Fibroblast of lung (primary cell): ENCODE results near the gene AGAP1. TPM values are rescaled to one million over a fixed set of nuclear protein-coding genes. Genes with fewer than 3 reads are reported as not detected.

Experiments
- DNase-seq, 2 donors: peaks; one replicate each; pipeline versions ENCODE4 v3.0.0 to v3.0.0-alpha.2; 2010; ENCODE audit warnings: low read depth in 2 of 2
- H2AFZ ChIP-seq: 2 replicates; pipeline ENCODE4 v1.5.1; 2012; ENCODE audit warnings: low read length, control low read depth, inconsistent platforms
- H3K27ac ChIP-seq: 2 replicates; pipeline ENCODE4 v1.5.1; 2011; ENCODE audit warnings: low read length, control low read depth; ENCODE audit not compliant: insufficient read depth
- H3K27me3 ChIP-seq: 2 replicates; pipeline ENCODE4 v1.5.1; 2011; ENCODE audit warnings: mild to moderate bottlenecking, low read length; ENCODE audit not compliant: control insufficient read depth, insufficient read depth
- H3K36me3 ChIP-seq: 2 replicates; pipeline ENCODE4 v1.5.1; 2011; ENCODE audit warnings: low read length; ENCODE audit not compliant: control insufficient read depth, insufficient read depth
- H3K4me1 ChIP-seq: 2 replicates; pipeline ENCODE4 v1.5.1; 2011; ENCODE audit warnings: low read length; ENCODE audit not compliant: control insufficient read depth, insufficient read depth; ENCODE audit errors: extremely low read depth
- H3K4me2 ChIP-seq: 2 replicates; pipeline ENCODE4 v1.5.1; 2011; ENCODE audit warnings: low read length, control low read depth; ENCODE audit not compliant: insufficient read depth; ENCODE audit errors: extremely low read depth
- H3K4me3 ChIP-seq, 4 experiments: fragments of 200-600 bp in 1 of 4; sonication (generic) in 1 of 4; replicated peaks in 1 of 4; 2 replicates each; pipeline ENCODE4 v1.5.1; 2011 to 2016; ENCODE audit warnings: low read length in 4 of 4, low read depth in 3 of 4, mild to moderate bottlenecking in 3 of 4, control low read depth in 2 of 4, inconsistent platforms in 1 of 4, mixed read lengths in 1 of 4; ENCODE audit not compliant: insufficient read depth in 1 of 4; ENCODE audit errors: control extremely low read depth in 1 of 4
- H3K79me2 ChIP-seq: 2 replicates; pipeline ENCODE4 v1.5.1; 2012; ENCODE audit warnings: mild to moderate bottlenecking, low read length, inconsistent platforms; ENCODE audit not compliant: control insufficient read depth, insufficient read depth
- H3K9ac ChIP-seq: 2 replicates; pipeline ENCODE4 v1.5.1; 2011; ENCODE audit warnings: mild to moderate bottlenecking, low read length, control low read depth; ENCODE audit not compliant: insufficient read depth
- H3K9me3 ChIP-seq: 2 replicates; pipeline ENCODE4 v1.5.1; 2012; ENCODE audit warnings: low read depth, low read length; ENCODE audit not compliant: control insufficient read depth, insufficient read depth
- H4K20me1 ChIP-seq: 2 replicates; pipeline ENCODE4 v1.5.1; 2011; ENCODE audit warnings: low read length; ENCODE audit not compliant: control insufficient read depth, insufficient read depth; ENCODE audit errors: extremely low read depth
- EZH2 ChIP-seq: IDR thresholded peaks from 2 replicates; pipeline ENCODE4 v1.5.1; 2012; ENCODE audit warnings: low read length, control low read depth, mild to moderate bottlenecking; ENCODE audit errors: missing control alignments
- polyA plus RNA-seq, 2 donors: library from polyadenylated mRNA; depleted of rRNA in 1 of 2; stranded (reverse) in 1 of 2; unstranded in 1 of 2; fragments of >200 nt; gene quantifications; 2 replicates each; pipeline ENCODE4 v1.2.1, GENCODE V29; 2011 to 2012; ENCODE audit warnings: missing spikeins in 1 of 2
- total RNA-seq: library from RNA; depleted of rRNA; stranded (reverse); fragments of >200 nt; gene quantifications from 2 replicates; pipeline ENCODE4 v1.2.1, GENCODE V29; 2014
- TF ChIP-seq, protein P1 (sequence below), 2 donors: IDR thresholded peaks in 1 of 2; conservative IDR thresholded peaks in 1 of 2; 1 replicate in 1 of 2; 2 replicates in 1 of 2; pipeline ENCODE4 v1.5.1; 2011 to 2012; ENCODE audit warnings: low read length in 2 of 2, control low read depth in 1 of 2, inconsistent platforms in 1 of 2, low read depth in 1 of 2, mild to moderate bottlenecking in 1 of 2

AGAP1 gene
- total and polyA plus RNA-seq, 2 donors (not counting 1 experiment from before 2014, with no cell fraction given), result 10.6 to 14.0 TPM

DNA sequence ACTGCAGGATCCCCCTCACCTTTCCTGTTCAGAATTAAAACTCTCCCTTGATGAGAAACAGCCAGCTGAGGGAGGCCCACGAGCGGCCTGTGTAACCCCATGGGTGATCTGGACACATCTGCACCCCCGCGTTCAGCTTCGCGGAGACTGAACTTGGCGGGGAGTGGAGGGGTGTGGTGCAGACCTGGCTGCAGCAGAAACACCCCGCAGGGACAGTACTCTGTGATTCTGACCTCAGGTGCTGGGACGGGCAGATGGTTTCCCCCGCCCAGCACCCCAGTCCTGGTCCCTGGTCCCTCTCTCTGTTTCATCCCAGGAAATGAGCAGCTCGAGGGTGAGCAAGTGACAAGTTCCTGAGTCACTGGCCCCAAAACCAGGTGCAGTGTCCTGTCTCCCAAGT is 633.2 kb downstream of the AGAP1 start:
- TF ChIP-seq EZH2, result no peak
- TF ChIP-seq, protein P1, sequence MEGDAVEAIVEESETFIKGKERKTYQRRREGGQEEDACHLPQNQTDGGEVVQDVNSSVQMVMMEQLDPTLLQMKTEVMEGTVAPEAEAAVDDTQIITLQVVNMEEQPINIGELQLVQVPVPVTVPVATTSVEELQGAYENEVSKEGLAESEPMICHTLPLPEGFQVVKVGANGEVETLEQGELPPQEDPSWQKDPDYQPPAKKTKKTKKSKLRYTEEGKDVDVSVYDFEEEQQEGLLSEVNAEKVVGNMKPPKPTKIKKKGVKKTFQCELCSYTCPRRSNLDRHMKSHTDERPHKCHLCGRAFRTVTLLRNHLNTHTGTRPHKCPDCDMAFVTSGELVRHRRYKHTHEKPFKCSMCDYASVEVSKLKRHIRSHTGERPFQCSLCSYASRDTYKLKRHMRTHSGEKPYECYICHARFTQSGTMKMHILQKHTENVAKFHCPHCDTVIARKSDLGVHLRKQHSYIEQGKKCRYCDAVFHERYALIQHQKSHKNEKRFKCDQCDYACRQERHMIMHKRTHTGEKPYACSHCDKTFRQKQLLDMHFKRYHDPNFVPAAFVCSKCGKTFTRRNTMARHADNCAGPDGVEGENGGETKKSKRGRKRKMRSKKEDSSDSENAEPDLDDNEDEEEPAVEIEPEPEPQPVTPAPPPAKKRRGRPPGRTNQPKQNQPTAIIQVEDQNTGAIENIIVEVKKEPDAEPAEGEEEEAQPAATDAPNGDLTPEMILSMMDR (conservative IDR thresholded peaks at IDR 0.05 in 1 of 2, IDR thresholded peaks at IDR 0.05 in 1 of 2; ENCODE audit: low read depth in 1 of 2, low read length in 2 of 2), result no peak
- Histone ChIP-seq H3K4me1 (no peaks in the 10 kb centered on the region), H3K36me3 (no peaks in the 10 kb centered on the region), H3K27ac (no peak overlapping the region), H4K20me1 (no peaks in the 10 kb centered on the region), H2AFZ (no peak overlapping the region), H3K4me3 (no peak overlapping the region), H3K4me2 (no peak overlapping the region), H3K27me3 (no peaks in the 10 kb centered on the region), H3K9me3 (no peaks in the 10 kb centered on the region), H3K9ac (no peak overlapping the region), H3K79me2 (no peaks in the 10 kb centered on the region)
- DNase-seq, result no peak

GRCh38 chr2:236128321-236128720 is 634.5 kb downstream of the AGAP1 start:
- peak in 1 of 2 donors; percentile 7 for DNase-seq
- Histone ChIP-seq H3K4me2 (no peak overlapping the region), H3K4me1 (no peaks in the 10 kb centered on the region), H3K9ac (no peak overlapping the region), H3K27ac (no peak overlapping the region), H3K4me3 (no peak overlapping the region), H2AFZ (no peak overlapping the region), H4K20me1 (no peaks in the 10 kb centered on the region), H3K27me3 (no peaks in the 10 kb centered on the region), H3K36me3 (no peaks in the 10 kb centered on the region), H3K9me3 (no peaks in the 10 kb centered on the region), H3K79me2 (no peaks in the 10 kb centered on the region)
- TF ChIP-seq, protein P1 (conservative IDR thresholded peaks at IDR 0.05 in 1 of 2, IDR thresholded peaks at IDR 0.05 in 1 of 2; ENCODE audit: low read depth in 1 of 2, low read length in 2 of 2), result no peak
- TF ChIP-seq EZH2, result no peak

GRCh38 chr2:236129935-236130334 is 636.1 kb downstream of the AGAP1 start:
- H3K4me2 ChIP-seq, result no peak overlapping the region

More at GRCh38 chr2:236129935-236130334, 636.1 kb downstream of the AGAP1 start:
- Histone ChIP-seq H3K79me2 (no peaks in the 10 kb centered on the region), H3K36me3 (no peaks in the 10 kb centered on the region), H3K4me3 (no peak overlapping the region), H2AFZ (no peak overlapping the region), H3K27ac (no peak overlapping the region), H3K9ac (no peak overlapping the region), H3K4me1 (no peaks in the 10 kb centered on the region), H3K9me3 (no peaks in the 10 kb centered on the region), H4K20me1 (no peaks in the 10 kb centered on the region), H3K27me3 (no peaks in the 10 kb centered on the region)
- DNase-seq, result no peak
- TF ChIP-seq, protein P1 (conservative IDR thresholded peaks at IDR 0.05 in 1 of 2, IDR thresholded peaks at IDR 0.05 in 1 of 2; ENCODE audit: low read depth in 1 of 2, low read length in 2 of 2), result no peak
- TF ChIP-seq EZH2, result no peak
